ENCODE data around the gene ZBTB16. TPM values are rescaled to one million over a fixed set of nuclear protein-coding genes. Genes with fewer than 3 reads are reported as not detected.

ZBTB16 gene
- total RNA-seq (10 to 100 TPM; 19.1 to 20.6 TPM), total RNA-seq (2.9 to 31.9 (median 10.4) reads per million in 172 experiments)
- 3.9 TPM for polyA plus RNA-seq (2013, experiment 1 of 2)
- 3.7 TPM for polyA plus RNA-seq (2013, experiment 2 of 2)

- intact Hi-C loops (cut with DNase I, micrococcal nuclease), result loop anchor here (1.0 to 5.0 kb wide), 2 partner anchors 14 to 138 kb away; no protein-coding TSS in a partner anchor
- H3K27ac ChIP-seq (ENCODE audit: low read depth in 1 of 2, low read length in 2 of 2), result peak within 1 kb of the TSS in 1 of 2 donors; percentile 21
- H3K4me1 ChIP-seq (ENCODE audit: insufficient read depth, low read length), result peaks cover 33% of the 10 kb centered on the region
- ChIA-PET CTCF (interaction anchor here (0.6 to 1.4 kb wide), 3 partner anchors 201 to 339 kb away, joined by 3 to 10 read pairs (median 3); no protein-coding TSS in a partner anchor), POLR2A (interaction anchor here (0.6 to 2.5 kb wide), 6 partner anchors 11 to 201 kb away, joined by 3 to 13 read pairs (median 3); no protein-coding TSS in a partner anchor)
- peak within 1 kb of the TSS; percentile 64 for H3K27ac Mint-ChIP-seq
- H3K27me3 ChIP-seq (ENCODE audit: control insufficient read depth in 1 of 2, insufficient read depth in 2 of 2, low read length in 2 of 2), result peaks cover 25 to 28% of the 10 kb centered on the region in 2 experiments
- peak within 1 kb of the TSS; percentile 95 for H3K4me3 Mint-ChIP-seq
- ATAC-seq (ENCODE audit: poor library complexity) (peak; percentile 73), DNase-seq (peak; percentile 34 to 84 (median 56))
- peaks cover 9% of the 10 kb centered on the region for H3K4me1 Mint-ChIP-seq (ENCODE audit: low read depth)
- no peaks in the 10 kb centered on the region for H3K36me3 ChIP-seq (ENCODE audit: insufficient read depth, low read length)
- peak within 1 kb of the TSS; percentile 67 for H3K4me3 ChIP-seq (ENCODE audit: low read length)
- H3K9me3 Mint-ChIP-seq, result no peaks in the 10 kb centered on the region
- H3K36me3 Mint-ChIP-seq (ENCODE audit: low read depth), result no peaks in the 10 kb centered on the region
- peak; percentile 23 for TF ChIP-seq CTCF (IDR thresholded peaks at IDR 0.05)
- H3K9me3 ChIP-seq (ENCODE audit: control insufficient read depth in 1 of 2, insufficient read depth in 1 of 2, low read length in 2 of 2), result no peaks in the 10 kb centered on the region
- peaks cover 51% of the 10 kb centered on the region for H3K27me3 Mint-ChIP-seq
Measured at GRCh38 chr11:114059278-114059983, at the start of gene ZBTB16. ZBTB16 (plus strand) TSS chr11:114059711; CDS start chr11:114063301, 3,590 bp downstream.

- Mint-ChIP-seq H3K4me1 (ENCODE audit: low read depth) (no peaks in the 10 kb centered on the region), H3K27me3 (no peaks in the 10 kb centered on the region), H3K36me3 (ENCODE audit: low read depth) (no peaks in the 10 kb centered on the region), H3K4me3 (no peak overlapping the region), H3K9me3 (no peaks in the 10 kb centered on the region), H3K27ac (no peak overlapping the region)
- ChIA-PET POLR2A (no interaction called here), CTCF (no interaction called here)
- DNase-seq (no peak), ATAC-seq (ENCODE audit: poor library complexity) (no peak)
- H3K36me3 ChIP-seq (ENCODE audit: insufficient read depth, low read length), result no peaks in the 10 kb centered on the region
- H3K9me3 ChIP-seq (ENCODE audit: control insufficient read depth in 1 of 2, insufficient read depth in 1 of 2, low read length in 2 of 2), result no peaks in the 10 kb centered on the region
- no peak overlapping the region for H3K27ac ChIP-seq (ENCODE audit: low read depth in 1 of 2, low read length in 2 of 2)
- TF ChIP-seq CTCF (IDR thresholded peaks at IDR 0.05), result no peak
- H3K4me1 ChIP-seq (ENCODE audit: insufficient read depth, low read length), result no peaks in the 10 kb centered on the region
- intact Hi-C loops (cut with DNase I, micrococcal nuclease), result no loop called here
- no peak overlapping the region for H3K4me3 ChIP-seq (ENCODE audit: low read length)
- H3K27me3 ChIP-seq (ENCODE audit: control insufficient read depth in 1 of 2, insufficient read depth in 2 of 2, low read length in 2 of 2), result no peaks in the 10 kb centered on the region
Measured at GRCh38 chr11:114010931-114011330, 48.6 kb upstream of the ZBTB16 start.

GRCh38 chr11:114011443-114011842, 48.1 kb upstream of the ZBTB16 start:
- no peaks in the 10 kb centered on the region for H3K27me3 ChIP-seq (ENCODE audit: control insufficient read depth in 1 of 2, insufficient read depth in 2 of 2, low read length in 2 of 2)
- H3K4me3 Mint-ChIP-seq, result no peak overlapping the region
- no peak for TF ChIP-seq CTCF (IDR thresholded peaks at IDR 0.05)
- no peaks in the 10 kb centered on the region for H3K36me3 Mint-ChIP-seq (ENCODE audit: low read depth)
- H3K36me3 ChIP-seq (ENCODE audit: insufficient read depth, low read length), result no peaks in the 10 kb centered on the region
- intact Hi-C loops (cut with DNase I, micrococcal nuclease), result no loop called here
- H3K4me1 Mint-ChIP-seq (ENCODE audit: low read depth), result no peaks in the 10 kb centered on the region
- no peak for ATAC-seq (ENCODE audit: poor library complexity)
- no peaks in the 10 kb centered on the region for H3K9me3 ChIP-seq (ENCODE audit: control insufficient read depth in 1 of 2, insufficient read depth in 1 of 2, low read length in 2 of 2)
- no peak overlapping the region for H3K27ac Mint-ChIP-seq
- H3K4me1 ChIP-seq (ENCODE audit: insufficient read depth, low read length), result no peaks in the 10 kb centered on the region
- DNase-seq, result no peak
- no peaks in the 10 kb centered on the region for H3K27me3 Mint-ChIP-seq
- no peak overlapping the region for H3K27ac ChIP-seq (ENCODE audit: low read depth in 1 of 2, low read length in 2 of 2)
- no peak overlapping the region for H3K4me3 ChIP-seq (ENCODE audit: low read length)
- H3K9me3 Mint-ChIP-seq, result no peaks in the 10 kb centered on the region
- POLR2A ChIA-PET, result no interaction called here
- CTCF ChIA-PET, result no interaction called here
